Gastrocnemius medialis (tissue), 4 donors: ENCODE measurements around the gene GGTA1.

Experiments used
- POLR2A ChIP-seq, 2 donors: fragments of 450-650 bp; IDR thresholded peaks; one replicate each; pipeline ENCODE4 v1.6.1; 2017; ENCODE audit warnings: antibody characterized with exemption in 2 of 2, mild to moderate bottlenecking in 2 of 2, moderate library complexity in 2 of 2
- TF ChIP-seq, protein P1 (sequence below), 5 experiments: fragments of 450-650 bp in 3 of 5; fragments of 200-600 bp in 2 of 5; sonication (generic) in 2 of 5; IDR thresholded peaks in 4 of 5; conservative IDR thresholded peaks in 1 of 5; 1 replicate in 4 of 5; 2 replicates in 1 of 5; pipeline ENCODE4 v1.5.1; 2016 to 2019; ENCODE audit warnings: antibody characterized with exemption in 5 of 5, mild to moderate bottlenecking in 3 of 5, moderate library complexity in 3 of 5

GRCh38 chr9:121503444-121503843 is 3.8 kb upstream of the GGTA1 start:
- TF ChIP-seq, protein P1, sequence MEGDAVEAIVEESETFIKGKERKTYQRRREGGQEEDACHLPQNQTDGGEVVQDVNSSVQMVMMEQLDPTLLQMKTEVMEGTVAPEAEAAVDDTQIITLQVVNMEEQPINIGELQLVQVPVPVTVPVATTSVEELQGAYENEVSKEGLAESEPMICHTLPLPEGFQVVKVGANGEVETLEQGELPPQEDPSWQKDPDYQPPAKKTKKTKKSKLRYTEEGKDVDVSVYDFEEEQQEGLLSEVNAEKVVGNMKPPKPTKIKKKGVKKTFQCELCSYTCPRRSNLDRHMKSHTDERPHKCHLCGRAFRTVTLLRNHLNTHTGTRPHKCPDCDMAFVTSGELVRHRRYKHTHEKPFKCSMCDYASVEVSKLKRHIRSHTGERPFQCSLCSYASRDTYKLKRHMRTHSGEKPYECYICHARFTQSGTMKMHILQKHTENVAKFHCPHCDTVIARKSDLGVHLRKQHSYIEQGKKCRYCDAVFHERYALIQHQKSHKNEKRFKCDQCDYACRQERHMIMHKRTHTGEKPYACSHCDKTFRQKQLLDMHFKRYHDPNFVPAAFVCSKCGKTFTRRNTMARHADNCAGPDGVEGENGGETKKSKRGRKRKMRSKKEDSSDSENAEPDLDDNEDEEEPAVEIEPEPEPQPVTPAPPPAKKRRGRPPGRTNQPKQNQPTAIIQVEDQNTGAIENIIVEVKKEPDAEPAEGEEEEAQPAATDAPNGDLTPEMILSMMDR (IDR thresholded peaks at IDR 0.05 in 4 of 5, conservative IDR thresholded peaks at IDR 0.05 in 1 of 5), result no peak
- TF ChIP-seq POLR2A (IDR thresholded peaks at IDR 0.05), result no peak
